HFFc6 (cell line): ENCODE measurements around the gene CHMP3. TPM values are rescaled to one million over a fixed set of nuclear protein-coding genes. Genes with fewer than 3 reads are reported as not detected.
"Not testable (repeated sequence)": the region's sequence is repeated elsewhere in the genome, so short reads cannot be mapped to it uniquely, and the experiment has no call there.

Experiments used
- DNase-seq: peaks from one replicate; pipeline ENCODE4 v3.0.0-alpha.2; 2018
- H3K27ac Mint-ChIP-seq: 2 replicates; pipeline ENCODE4 v1.8.0; 2020; ENCODE audit warnings: mild to moderate bottlenecking, mixed read lengths
- H3K27me3 Mint-ChIP-seq: 2 replicates; pipeline ENCODE4 v1.8.0; 2021; ENCODE audit warnings: mild to moderate bottlenecking, moderate library complexity, mixed read lengths; ENCODE audit not compliant: insufficient read depth
- H3K36me3 Mint-ChIP-seq: 2 replicates; pipeline ENCODE4 v1.8.0; 2021; ENCODE audit warnings: low read depth, mixed read lengths
- H3K4me1 Mint-ChIP-seq: 2 replicates; pipeline ENCODE4 v1.8.0; 2020; ENCODE audit warnings: low read depth, mixed read lengths
- H3K4me3 Mint-ChIP-seq: 2 replicates; pipeline ENCODE4 v1.8.0; 2020; ENCODE audit warnings: mild to moderate bottlenecking, moderate library complexity, mixed read lengths
- H3K9me3 Mint-ChIP-seq: 2 replicates; pipeline ENCODE4 v1.8.0; 2020; ENCODE audit warnings: mild to moderate bottlenecking, mixed read lengths
- total RNA-seq, 6 experiments: library from RNA; stranded (reverse); fragmentation: NEBNext Ultra II Directional; extraction: Animal tissue kit (Norgen Biotek cat#: 25700); gene quantifications; 2 replicates in 1 of 6; 3 replicates in 5 of 6; pipeline ENCODE4 v1.2.3, GENCODE V29; 2021
- TF ChIP-seq, protein P1 (sequence below): fragments of 200-600 bp; sonication (generic); IDR thresholded peaks from 2 replicates; pipeline ENCODE4 v1.5.0; 2021; ENCODE audit warnings: antibody characterized with exemption, mild to moderate bottlenecking

The CHMP3 gene
- total RNA-seq, 6 experiments from 2014 or later, result 96.3 to 120 (median 113) TPM

DNA sequence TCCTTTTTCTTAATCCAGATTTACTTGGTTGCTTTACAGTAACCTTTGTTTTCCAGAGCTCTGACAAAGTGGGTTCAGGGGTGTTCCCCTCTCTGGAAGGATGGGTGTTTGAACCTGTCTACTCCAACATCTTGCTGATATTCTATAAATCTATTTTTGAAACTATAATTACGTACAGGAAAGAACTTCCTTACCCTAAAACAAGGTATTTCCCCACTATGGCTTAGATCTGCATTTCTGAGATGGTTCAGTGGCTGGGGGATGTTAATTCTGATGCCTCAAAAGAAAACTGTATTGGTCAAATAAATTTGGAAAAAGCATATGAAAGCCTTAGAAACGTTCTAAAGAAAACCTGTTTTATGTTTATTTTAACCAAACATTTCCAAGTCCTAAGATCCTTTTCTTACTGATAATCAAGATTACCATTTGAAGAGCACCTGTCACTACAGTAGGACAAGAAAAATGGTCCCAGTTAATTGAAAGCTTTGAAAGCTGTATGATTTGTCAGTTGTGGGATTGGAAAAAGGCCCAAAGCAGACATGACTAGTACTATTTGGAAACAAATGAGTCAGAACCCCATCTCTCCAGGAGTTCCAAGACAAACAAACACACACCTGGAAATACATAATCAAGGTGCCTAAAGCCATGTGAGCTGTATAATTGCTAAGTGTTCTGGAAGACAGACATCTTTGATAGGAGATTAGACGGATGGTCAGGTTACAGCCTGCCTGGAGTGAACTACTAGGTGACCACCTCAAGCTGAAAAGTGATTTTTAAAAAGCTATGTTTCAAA, 64.6 kb downstream of the CHMP3 start:
- DNase-seq, result no peak
- TF ChIP-seq, protein P1, sequence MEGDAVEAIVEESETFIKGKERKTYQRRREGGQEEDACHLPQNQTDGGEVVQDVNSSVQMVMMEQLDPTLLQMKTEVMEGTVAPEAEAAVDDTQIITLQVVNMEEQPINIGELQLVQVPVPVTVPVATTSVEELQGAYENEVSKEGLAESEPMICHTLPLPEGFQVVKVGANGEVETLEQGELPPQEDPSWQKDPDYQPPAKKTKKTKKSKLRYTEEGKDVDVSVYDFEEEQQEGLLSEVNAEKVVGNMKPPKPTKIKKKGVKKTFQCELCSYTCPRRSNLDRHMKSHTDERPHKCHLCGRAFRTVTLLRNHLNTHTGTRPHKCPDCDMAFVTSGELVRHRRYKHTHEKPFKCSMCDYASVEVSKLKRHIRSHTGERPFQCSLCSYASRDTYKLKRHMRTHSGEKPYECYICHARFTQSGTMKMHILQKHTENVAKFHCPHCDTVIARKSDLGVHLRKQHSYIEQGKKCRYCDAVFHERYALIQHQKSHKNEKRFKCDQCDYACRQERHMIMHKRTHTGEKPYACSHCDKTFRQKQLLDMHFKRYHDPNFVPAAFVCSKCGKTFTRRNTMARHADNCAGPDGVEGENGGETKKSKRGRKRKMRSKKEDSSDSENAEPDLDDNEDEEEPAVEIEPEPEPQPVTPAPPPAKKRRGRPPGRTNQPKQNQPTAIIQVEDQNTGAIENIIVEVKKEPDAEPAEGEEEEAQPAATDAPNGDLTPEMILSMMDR, result no peak
- Mint-ChIP-seq H3K27ac (no peak overlapping the region), H3K4me3 (no peak overlapping the region), H3K36me3 (peaks cover 71% of the 10 kb centered on the region), H3K27me3 (peaks cover 3% of the 10 kb centered on the region; the same call in 1 of the 2 replicates), H3K9me3 (peaks cover 21% of the 10 kb centered on the region), H3K4me1 (peaks cover 6% of the 10 kb centered on the region; the same call in 1 of the 2 replicates)

DNA sequence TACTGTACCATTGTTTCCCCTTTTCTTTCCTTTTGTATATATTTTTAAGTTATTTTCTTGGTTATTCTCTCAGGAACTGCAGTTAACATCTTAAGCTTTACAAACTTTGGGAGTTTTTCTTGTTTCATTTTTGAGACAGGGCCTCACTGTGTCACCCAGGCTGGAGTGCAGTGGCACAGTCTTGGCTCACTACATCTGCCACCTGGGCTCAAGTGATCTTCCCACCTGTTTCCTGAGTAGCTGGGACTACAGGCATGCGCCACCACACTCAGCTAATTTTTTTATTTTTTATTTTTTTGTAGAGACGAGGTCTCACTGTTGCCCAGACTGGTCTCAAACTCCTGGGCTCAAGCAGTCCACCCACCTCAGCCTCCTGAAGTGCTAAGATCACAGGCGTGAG, 66.9 kb downstream of the CHMP3 start:
- not testable (repeated sequence) for H3K4me1 Mint-ChIP-seq, H3K27ac Mint-ChIP-seq, DNase-seq, H3K4me3 Mint-ChIP-seq, H3K27me3 Mint-ChIP-seq
- peaks cover 63% of the 10 kb centered on the region for H3K36me3 Mint-ChIP-seq
- peaks cover 21% of the 10 kb centered on the region for H3K9me3 Mint-ChIP-seq

DNA sequence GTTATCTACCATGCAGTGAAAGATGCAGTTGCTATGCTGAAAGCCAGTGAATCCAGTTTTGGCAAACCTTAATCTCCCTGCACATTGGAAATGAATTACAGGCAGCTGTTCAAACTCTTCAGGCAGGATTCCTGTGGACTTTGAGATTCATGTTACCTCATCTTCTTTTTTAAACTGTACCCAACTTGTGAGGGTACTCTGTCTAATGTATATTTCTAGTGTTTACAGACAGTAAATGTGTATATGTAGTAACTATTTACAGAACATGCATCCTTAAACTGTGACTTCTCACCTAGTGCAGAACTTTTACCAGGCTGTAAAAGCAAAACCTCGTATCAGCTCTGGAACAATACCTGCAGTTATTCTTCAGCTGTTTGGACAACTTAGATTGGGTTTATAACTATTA, 71.2 kb downstream of the CHMP3 start:
- Mint-ChIP-seq H3K9me3 (no peaks in the 10 kb centered on the region), H3K27ac (no peak overlapping the region), H3K4me3 (no peak overlapping the region), H3K4me1 (no peaks in the 10 kb centered on the region), H3K36me3 (peaks cover 60% of the 10 kb centered on the region), H3K27me3 (peaks cover 3% of the 10 kb centered on the region)
- TF ChIP-seq, protein P1, result no peak
- DNase-seq, result no peak

DNA sequence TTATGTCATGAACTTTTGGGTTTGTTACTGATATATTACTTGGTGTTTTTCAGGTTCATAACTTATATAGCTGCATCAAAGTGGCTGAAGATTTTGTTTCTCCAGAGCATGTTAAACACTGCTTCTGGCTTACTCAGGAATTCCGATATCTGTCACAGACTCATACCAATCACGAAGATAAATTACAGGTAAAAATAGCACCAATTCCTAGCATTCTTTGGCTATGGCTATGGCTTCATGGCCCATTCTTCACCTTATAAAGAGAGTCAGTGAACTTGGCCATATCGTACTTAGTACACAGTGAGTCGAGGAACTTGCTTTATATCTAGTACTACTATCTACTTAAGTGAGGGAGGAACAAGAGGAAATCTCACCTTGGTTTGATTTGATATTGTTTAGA, 72.2 kb downstream of the CHMP3 start:
- TF ChIP-seq, protein P1, result no peak
- no peaks in the 10 kb centered on the region for H3K9me3 Mint-ChIP-seq
- H3K27me3 Mint-ChIP-seq, result peaks cover 1% of the 10 kb centered on the region; the same call in 1 of the 2 replicates
- peaks cover 65% of the 10 kb centered on the region for H3K36me3 Mint-ChIP-seq
- no peaks in the 10 kb centered on the region for H3K4me1 Mint-ChIP-seq
- DNase-seq, result no peak
- no peak overlapping the region for H3K4me3 Mint-ChIP-seq
- H3K27ac Mint-ChIP-seq, result no peak overlapping the region

DNA sequence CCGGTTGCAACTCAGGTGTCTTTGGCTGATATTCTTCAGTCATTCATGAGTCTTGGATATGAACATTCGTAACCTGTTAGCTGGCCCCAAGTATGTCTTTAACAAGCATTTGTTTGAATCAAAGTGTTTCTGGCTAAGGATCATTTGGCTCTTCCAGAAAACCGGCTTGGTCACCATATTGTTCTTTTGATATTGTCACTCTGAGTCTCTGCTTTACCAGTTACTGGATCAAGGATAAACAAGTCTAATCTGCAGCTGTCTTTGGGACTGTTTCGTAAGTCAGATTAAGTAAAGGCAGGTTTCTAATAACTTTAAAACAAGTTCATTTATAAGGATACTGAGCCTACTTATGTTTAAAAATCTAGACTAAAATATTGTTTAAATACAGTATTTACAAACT, 73.0 kb downstream of the CHMP3 start:
- TF ChIP-seq, protein P1, result no peak
- peaks cover 1% of the 10 kb centered on the region; the same call in 1 of the 2 replicates for H3K27me3 Mint-ChIP-seq
- DNase-seq, result no peak
- H3K36me3 Mint-ChIP-seq, result peaks cover 66% of the 10 kb centered on the region
- H3K9me3 Mint-ChIP-seq, result no peaks in the 10 kb centered on the region
- peaks cover 5% of the 10 kb centered on the region for H3K4me1 Mint-ChIP-seq
- H3K4me3 Mint-ChIP-seq, result no peak overlapping the region
- H3K27ac Mint-ChIP-seq, result no peak overlapping the region

DNA sequence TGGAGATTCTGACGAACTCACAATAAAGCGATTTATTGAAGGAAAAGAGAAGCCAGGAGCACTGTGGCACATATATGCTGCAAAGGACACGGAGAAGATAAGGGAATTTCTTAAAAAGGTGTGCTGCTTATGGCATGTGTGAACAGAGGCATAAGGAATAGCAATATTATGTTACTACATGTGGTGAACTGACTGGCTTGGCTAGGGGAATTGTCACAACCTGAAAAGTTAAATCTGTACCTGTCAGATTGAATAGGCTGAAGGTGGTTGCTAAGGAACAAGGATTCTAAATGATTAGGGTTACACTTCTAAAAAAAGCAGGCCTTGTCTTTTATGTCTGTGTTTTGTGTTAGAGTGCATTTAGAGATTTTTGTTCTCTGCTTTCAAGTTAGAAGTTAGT, 73.7 kb downstream of the CHMP3 start:
- Mint-ChIP-seq H3K4me1 (peaks cover 12% of the 10 kb centered on the region), H3K4me3 (no peak overlapping the region), H3K27ac (no peak overlapping the region), H3K36me3 (peaks cover 68% of the 10 kb centered on the region), H3K27me3 (peaks cover 1% of the 10 kb centered on the region; the same call in 1 of the 2 replicates), H3K9me3 (no peaks in the 10 kb centered on the region)
- no peak for DNase-seq
- TF ChIP-seq, protein P1, result no peak
